ENCODE results near the gene FGD1. TPM values are rescaled to one million over a fixed set of nuclear protein-coding genes. Genes with fewer than 3 reads are reported as not detected.

Gene FGD1
- total RNA-seq, 2 donors from 2014 or later, result 6.6 to 7.0 TPM

DNA sequence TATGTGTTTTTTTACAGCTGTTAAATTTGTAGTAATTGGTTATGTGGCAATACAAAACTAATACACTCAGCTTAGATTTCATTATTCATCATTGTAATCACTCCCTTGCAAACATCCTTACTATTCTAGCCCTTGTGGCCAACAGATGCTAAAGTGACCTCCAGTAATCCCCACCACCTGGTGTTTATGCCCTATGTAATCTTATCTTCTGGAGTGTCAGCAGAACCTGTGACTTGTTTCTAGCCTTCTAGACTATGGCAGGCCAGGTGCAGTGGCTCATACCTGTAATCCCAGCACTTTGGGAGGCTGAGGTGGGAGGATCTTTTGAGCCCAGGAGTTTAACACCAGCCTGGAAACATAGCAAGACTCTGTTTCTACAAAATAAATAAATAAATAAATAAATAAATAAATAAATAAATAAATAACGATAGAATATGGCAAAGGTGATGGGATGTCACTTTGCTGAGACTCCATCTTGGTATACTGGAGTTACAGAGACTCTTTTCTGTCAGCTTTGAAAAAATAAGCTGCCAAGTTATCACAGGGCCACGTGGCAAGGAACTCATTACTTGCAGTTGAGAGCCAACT, 68.1 kb downstream of the FGD1 start:
- Histone ChIP-seq H3K36me3 (no peaks in the 10 kb centered on the region), H3K4me3 (no peak overlapping the region), H3K4me1 (replicated peaks) (no peaks in the 10 kb centered on the region), H3K9me3 (no peaks in the 10 kb centered on the region), H3K27ac (no peak overlapping the region), H3K27me3 (replicated peaks; ENCODE audit: insufficient read depth) (no peaks in the 10 kb centered on the region)
- 76% methylated on average over 2 of the region's 2 CpGs for WGBS
- DNase-seq (ENCODE audit: low spot score), result no peak
- intact Hi-C loops (cut with DNase I), result no loop called here
- TF ChIP-seq POLR2A (IDR thresholded peaks at IDR 0.05), result no peak
- TF ChIP-seq POLR2AphosphoS5 (IDR thresholded peaks at IDR 0.05), result no peak
- TF ChIP-seq, protein P1, sequence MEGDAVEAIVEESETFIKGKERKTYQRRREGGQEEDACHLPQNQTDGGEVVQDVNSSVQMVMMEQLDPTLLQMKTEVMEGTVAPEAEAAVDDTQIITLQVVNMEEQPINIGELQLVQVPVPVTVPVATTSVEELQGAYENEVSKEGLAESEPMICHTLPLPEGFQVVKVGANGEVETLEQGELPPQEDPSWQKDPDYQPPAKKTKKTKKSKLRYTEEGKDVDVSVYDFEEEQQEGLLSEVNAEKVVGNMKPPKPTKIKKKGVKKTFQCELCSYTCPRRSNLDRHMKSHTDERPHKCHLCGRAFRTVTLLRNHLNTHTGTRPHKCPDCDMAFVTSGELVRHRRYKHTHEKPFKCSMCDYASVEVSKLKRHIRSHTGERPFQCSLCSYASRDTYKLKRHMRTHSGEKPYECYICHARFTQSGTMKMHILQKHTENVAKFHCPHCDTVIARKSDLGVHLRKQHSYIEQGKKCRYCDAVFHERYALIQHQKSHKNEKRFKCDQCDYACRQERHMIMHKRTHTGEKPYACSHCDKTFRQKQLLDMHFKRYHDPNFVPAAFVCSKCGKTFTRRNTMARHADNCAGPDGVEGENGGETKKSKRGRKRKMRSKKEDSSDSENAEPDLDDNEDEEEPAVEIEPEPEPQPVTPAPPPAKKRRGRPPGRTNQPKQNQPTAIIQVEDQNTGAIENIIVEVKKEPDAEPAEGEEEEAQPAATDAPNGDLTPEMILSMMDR (IDR thresholded peaks at IDR 0.05), result no peak

DNA sequence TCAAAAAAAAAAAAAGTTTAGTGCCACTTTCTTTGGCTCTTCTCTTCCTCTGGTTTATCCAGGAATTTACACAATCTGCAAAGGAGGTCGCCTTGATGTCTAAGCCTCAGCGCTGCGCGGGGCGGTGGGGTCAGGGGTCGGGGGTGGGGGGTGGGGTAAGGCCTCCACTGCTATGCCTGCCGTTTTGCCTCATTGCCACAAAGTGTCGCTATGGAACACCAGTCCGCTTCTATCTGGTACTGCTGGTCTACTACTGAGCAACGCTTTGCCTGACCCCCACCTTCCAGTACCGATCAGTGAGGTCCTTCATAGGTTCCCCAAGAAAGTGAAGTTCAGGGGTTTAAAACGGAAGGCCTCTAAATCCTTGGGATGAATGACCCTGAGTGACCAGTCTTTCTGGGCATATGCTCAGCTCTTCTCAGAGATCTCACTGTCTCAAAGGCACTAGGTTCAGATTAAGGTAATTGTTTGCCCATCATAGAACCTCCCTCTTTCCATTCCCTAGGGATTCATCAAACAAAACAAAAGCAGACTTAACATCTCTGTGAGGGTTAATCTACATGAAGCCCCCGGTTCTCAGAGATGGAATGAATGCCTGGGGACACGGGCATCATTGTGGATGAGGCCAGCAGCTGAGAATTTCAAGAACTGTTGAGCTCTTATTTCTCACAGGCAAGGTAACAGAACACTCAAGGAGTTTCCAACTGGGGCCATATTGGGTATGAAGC, 72.7 kb downstream of the FGD1 start:
- no peak overlapping the region for H3K27ac ChIP-seq
- no peaks in the 10 kb centered on the region for H3K36me3 ChIP-seq
- intact Hi-C loops (cut with DNase I), result no loop called here
- WGBS, result 48% methylated on average over 14 of the region's 14 CpGs
- no peak for DNase-seq (ENCODE audit: low spot score)
- H3K9me3 ChIP-seq, result no peaks in the 10 kb centered on the region
- no peaks in the 10 kb centered on the region for H3K27me3 ChIP-seq (replicated peaks; ENCODE audit: insufficient read depth)
- H3K4me1 ChIP-seq (replicated peaks), result no peaks in the 10 kb centered on the region
- no peak overlapping the region for H3K4me3 ChIP-seq
- TF ChIP-seq POLR2AphosphoS5 (IDR thresholded peaks at IDR 0.05), result no peak
- TF ChIP-seq, protein P1 (IDR thresholded peaks at IDR 0.05), result no peak
- TF ChIP-seq POLR2A (IDR thresholded peaks at IDR 0.05), result no peak

DNA sequence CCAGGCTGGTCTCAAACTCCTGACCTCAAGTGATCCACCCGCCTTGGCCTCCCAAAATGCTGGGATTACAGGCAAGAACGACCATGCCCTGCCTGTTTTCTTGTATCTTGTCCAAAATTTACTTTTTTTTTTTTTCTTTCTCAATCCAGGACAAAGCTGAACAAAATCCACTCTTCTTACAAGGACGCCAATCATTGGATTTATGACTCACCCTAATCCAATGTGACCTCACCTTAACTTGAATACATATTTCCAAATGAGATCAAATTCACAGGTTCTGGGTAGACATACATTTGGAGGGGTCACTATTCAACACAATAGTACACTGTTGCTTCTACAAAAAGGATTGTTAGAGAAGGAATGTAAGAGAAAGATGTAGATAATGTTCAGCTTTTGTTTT, 73.9 kb downstream of the FGD1 start:
- intact Hi-C loops (cut with DNase I), result no loop called here
- WGBS, result 78% methylated on average over 3 of the region's 3 CpGs
- Histone ChIP-seq H3K27me3 (replicated peaks; ENCODE audit: insufficient read depth) (no peaks in the 10 kb centered on the region), H3K27ac (no peak overlapping the region), H3K9me3 (no peaks in the 10 kb centered on the region), H3K4me3 (no peak overlapping the region), H3K36me3 (no peaks in the 10 kb centered on the region), H3K4me1 (replicated peaks) (no peaks in the 10 kb centered on the region)
- TF ChIP-seq, protein P1 (IDR thresholded peaks at IDR 0.05), result no peak
- no peak for TF ChIP-seq POLR2AphosphoS5 (IDR thresholded peaks at IDR 0.05)
- no peak for TF ChIP-seq POLR2A (IDR thresholded peaks at IDR 0.05)
- no peak for DNase-seq (ENCODE audit: low spot score)

DNA sequence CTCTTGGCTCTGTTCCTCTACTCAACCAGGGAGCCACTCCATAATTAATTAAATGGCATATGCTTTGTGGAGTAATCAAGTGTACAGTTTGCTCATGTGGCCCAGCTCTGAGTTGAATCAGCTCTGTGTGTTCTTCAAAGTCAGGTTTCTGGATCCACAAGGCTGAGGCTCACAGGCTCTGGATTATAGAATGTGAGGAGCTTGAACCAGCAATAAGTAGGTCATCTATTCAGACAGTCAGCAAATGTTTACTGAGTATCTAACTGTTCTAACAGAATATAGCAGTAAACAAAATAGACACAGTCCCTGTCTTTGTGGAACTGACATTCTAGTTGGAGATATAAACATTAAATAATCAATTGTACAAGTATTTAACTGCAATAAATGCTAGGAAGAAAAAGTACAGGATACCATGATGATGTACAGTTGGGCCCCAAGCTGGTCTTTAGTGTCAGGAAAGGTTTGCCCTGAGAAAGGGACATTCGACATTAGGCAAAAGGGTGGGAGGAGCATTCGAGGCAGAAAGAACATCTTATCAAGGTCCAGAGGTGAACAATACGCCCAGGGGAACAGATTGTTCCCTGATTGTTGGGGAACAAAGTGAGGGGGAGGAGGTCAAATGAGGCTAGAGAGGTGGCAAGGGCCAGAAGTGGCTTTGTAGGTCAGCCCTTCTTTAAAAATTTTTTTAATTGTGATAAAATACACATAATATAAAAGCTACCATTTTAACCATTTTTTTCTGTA, 76.3 kb downstream of the FGD1 start:
- DNase-seq (ENCODE audit: low spot score), result no peak
- Histone ChIP-seq H3K36me3 (no peaks in the 10 kb centered on the region), H3K9me3 (no peaks in the 10 kb centered on the region), H3K27me3 (replicated peaks; ENCODE audit: insufficient read depth) (no peaks in the 10 kb centered on the region), H3K27ac (no peak overlapping the region), H3K4me1 (replicated peaks) (no peaks in the 10 kb centered on the region), H3K4me3 (no peak overlapping the region)
- TF ChIP-seq POLR2A (IDR thresholded peaks at IDR 0.05), result no peak
- TF ChIP-seq POLR2AphosphoS5 (IDR thresholded peaks at IDR 0.05), result no peak
- TF ChIP-seq, protein P1 (IDR thresholded peaks at IDR 0.05), result no peak
- WGBS, result 40% methylated on average over 3 of the region's 3 CpGs
- intact Hi-C loops (cut with DNase I), result no loop called here
